GM21423 (cell line): ENCODE measurements around the gene YBX2.
"Not testable (repeated sequence)": the region's sequence is repeated elsewhere in the genome, so short reads cannot be mapped to it uniquely, and the experiment has no call there.

Experiments used
- ATAC-seq: cut with Tn5 transposase; IDR thresholded peaks from one replicate; pipeline ENCODE4 v1.9.1; 2021; ENCODE audit warnings: mild to moderate bottlenecking, moderate library complexity; ENCODE audit not compliant: unreplicated experiment

The YBX2 gene

DNA sequence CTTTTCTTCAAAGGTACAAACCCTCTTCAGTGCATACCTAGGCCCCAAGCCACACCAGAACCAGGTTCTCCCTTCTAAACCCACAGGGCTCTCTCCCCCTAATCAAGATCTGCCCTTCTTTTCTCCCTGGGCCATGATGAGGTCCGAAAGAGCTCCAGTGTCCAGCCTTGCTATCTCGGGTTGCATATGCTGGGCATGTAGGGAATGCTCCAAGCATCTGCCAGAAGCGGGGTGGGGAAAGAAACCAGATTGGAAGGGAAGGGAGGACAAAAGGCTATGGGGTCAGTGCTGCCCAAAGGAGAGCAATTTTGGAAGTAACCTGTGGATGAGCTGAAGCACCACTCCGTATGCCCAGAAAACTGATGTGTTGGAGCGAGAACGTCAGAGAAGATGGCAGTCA is 45.2 kb downstream of the YBX2 start:
- ATAC-seq = no peak

DNA sequence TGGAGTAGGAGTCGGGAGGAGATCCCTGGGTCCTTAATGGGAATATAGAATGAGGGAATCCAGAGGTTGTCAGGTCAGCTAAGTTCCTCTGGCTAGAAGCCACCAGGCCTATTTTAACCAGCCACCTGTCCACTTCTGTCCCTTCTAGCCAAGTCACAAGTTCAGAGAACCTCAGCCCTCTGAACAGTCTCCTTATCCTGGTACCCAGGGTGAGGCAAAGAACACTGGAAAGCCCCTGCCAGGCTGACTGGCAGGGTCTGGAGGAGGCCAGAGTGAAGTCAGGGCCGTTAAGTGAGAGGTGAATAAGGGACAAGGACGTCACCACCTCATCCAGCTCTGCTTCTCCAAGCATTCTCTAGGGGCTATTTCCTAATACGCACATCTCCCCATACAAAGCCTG is 45.6 kb downstream of the YBX2 start:
- ATAC-seq = no peak

DNA sequence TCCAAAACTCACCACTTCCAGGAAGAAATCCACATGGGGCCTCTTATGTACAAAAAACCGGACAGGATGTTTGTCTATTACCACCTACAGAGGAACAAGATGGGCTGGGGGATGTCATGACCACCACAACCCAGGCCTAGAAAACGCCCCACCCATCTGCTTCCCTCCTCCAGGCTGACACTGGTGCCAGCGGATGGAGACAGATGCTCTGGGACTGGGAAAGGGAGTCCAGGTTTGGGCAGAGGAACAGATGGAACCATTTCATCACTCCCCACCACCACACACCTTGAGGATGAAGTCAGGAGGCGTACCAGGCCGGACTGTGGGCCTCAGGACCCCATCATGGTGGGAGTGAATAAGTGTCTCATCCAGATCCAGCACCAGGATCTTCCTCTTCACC is 47.7 kb downstream of the YBX2 start:
- no peak for ATAC-seq

DNA sequence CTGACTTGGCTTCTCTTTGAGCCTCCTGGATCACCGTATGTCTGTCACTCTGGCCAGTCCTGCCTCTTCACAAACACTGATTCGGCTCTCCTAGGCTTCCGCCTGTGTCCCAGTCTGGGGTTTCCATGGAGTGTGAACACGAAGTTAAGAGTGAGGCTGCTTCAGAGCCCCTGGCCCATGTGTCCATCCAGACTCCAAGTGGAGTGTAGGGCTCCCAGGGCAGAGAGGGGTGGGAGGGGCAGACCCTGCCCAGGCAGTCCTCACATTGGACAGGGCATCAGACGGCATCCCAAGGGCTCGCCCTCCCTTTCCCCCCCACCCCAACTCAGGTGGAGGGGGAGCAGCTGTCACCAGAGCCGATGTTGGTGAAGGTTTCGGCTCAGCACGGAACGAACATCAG is 50.6 kb downstream of the YBX2 start:
- not testable (repeated sequence) for ATAC-seq

DNA sequence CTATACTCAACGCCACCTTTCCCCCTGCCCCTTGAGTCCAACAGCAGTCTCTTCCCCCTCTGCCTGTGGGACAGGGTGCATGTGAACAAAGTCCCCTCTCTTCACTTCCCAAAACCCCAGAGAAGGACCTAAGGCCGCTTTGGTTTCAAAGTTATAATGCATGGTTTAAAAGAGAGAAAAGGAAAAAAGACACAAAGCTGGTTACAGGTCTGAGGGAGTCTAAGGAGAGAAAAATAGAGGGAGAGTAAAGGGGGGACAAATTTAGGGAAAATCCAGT is 51.0 kb downstream of the YBX2 start:
- ATAC-seq = no peak

DNA sequence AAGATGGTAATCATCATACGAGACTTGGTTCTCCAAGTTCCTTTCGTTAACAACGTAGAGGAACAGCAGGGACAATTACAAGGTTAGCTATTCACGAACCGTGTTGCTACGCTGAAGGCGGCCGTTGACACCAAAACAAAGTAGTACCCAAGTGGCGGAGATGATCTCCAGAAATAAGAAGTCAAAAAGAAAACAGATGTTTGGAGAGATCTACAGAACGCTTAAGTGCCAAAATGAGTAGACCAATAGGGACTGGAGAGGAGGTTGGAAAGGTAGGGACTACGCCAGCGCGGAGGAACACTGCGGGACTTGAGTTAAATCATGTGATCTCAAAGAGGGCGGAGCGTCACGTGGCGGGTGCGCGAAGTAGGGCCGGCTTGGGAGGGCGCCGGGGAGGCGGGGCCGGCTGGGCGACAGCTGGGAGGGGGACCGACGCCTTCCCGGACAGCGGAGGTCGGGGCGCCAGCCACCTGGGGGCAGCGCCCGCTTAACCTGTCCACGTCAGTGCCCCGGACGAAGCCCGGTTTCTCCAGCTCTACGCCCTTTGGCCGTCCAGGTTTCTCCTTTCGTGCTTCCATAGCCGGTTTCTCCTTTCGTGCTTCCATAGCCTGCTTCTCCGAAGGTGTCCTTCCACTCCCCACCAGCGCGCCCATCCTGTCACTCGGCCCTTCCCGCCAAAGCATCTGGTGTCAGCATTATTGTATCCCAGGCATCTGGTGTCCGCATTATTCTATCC is 51.6 kb downstream of the YBX2 start:
- peak; percentile 39 for ATAC-seq

DNA sequence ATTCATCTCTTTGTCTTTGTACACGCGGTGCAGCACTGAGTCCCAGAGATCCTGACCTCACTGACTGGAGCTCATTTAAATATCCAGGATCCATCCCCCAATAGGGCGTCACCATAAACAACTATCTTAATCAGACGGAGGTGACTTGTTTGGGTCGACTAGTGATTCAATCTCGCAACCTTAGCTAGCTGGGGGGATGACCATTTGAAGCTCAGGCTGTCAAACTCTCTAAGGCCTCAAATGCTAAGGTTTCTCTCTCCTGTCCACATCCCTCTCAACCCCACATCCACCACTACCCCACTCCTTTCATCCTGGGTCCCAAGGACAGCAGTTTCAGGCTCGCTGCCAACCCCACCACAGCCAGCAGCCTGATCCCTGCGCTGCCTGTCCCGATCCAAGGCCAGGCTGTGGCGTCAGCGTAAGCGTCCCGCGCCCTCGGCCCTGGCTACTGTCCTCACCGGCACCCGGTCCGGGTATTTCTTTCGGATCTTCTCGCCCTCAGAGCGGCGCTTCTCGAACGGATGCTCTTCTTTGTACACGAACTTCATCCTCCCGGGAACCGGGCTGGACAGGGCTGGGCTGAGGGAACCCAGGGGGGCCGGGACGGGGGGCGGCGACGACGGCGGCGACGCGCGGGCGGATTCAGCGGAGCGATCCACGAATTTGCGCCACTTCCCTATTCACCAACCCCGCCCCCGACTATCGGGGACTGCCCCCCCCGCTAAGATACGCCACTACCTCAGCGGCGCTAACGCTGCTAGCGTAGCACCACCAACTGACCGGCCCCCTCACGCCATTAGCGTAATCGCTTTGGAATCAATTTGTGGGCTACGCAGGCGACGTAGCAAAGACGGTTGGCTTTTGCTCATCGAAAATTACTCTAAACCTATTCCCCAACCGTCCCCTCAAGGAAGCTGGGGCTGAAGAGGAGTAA is 52.4 kb downstream of the YBX2 start, which contains the start of gene GABARAP:
GABARAP (minus strand) TSS at position 667 of the 934 bp plus-strand sequence; CDS start at position 548, 119 bp downstream.
- ATAC-seq = peak; percentile 30

DNA sequence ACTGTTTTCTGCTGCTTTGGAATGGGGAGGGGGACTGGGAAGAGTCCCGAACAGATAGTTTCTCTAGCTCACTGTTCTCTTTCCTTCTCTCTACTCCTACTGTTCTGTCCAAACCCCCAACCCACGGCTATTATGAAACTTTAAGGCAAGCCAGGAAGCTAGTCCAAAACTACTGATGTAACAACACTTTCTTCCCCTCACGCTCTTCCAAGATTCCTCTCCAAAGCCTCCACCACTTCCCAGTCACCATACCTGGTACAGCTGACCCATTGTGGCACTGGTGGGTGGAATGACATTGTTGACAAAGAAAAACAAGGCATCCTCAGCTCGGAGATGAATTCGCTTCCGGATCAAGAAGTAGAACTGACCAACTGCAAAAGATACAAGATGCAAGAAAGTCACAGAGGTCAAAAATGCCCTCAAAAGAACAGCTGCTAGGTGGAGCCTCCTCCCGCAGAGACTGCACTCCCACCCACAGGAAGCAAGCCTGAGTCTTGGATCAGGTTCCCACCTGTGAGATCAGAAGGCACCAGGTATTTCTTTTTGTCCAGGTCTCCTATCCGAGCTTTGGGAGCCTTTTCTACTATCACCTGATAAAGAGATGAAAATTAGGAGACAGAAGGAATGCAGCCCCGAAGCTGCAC is 53.2 kb downstream of the YBX2 start:
- no peak for ATAC-seq

DNA sequence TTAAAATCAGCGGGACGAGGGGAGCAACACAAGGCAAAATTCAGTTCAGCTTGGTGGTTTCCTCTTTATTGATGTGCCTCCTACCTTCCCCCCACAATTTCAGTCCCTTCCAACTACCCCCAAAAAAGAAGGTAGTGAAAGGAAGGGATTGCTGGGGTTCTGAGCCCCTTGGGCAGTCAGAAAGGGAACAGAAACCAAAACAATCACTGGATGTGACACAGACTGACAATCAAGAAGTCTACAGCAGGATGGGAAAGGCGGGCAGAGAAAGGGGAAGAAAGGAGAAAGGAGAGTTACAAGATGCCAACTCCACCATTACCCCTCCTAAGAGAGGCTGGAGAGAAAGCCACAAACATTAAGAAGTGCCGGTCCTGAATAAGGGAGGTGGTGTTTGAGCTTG is 54.1 kb downstream of the YBX2 start:
- ATAC-seq = no peak

DNA sequence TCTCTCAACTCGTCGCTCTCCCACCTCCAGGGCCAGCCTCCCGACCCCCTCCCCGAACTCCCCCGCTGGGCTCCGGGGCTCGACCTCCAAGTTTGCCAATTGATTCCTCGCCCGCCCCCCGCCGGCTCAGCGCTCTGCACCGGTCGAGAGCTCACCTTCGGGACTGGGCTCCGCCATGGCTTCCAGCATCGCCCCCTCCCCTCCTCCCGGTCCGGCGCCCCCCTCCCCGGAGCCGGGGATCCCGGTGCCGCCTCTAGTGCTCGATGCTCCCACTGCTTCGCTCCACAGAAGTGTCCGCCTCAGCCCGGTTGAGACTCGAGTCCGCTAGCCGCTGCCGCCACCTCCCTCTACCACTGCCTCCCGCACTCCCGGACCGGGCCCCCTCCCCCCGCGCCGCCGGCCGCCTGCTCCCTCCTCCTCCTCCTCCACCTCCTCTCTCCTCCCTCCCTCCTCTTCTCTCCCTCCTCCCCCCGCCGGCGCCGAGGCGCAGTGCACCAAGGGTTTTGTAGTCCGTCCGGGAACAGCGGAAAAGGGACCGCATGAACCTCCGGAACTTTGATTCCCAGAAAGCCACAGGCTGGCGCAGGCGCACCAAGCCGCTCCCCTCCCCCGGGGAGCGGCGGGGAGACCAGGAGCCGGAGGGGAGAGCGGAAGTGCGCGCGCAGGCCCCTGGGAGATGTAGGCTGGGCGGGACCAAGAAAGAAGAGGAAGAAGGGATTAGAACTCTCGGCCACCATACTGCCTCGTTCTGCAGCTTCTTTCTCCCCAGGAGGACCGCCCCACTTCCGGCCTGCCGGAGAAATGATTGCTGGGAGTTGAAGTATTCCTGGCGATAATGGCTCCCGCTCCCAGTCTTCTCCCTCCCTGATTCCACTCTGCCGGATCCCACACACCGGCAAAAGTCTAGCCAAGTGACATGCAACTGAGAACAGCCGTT is 55.1 kb downstream of the YBX2 start, which contains the start of gene PHF23:
PHF23 (minus strand) TSS at position 367 of the 937 bp plus-strand sequence; CDS start at position 189, 178 bp downstream.
- ATAC-seq = peak; percentile 52

DNA sequence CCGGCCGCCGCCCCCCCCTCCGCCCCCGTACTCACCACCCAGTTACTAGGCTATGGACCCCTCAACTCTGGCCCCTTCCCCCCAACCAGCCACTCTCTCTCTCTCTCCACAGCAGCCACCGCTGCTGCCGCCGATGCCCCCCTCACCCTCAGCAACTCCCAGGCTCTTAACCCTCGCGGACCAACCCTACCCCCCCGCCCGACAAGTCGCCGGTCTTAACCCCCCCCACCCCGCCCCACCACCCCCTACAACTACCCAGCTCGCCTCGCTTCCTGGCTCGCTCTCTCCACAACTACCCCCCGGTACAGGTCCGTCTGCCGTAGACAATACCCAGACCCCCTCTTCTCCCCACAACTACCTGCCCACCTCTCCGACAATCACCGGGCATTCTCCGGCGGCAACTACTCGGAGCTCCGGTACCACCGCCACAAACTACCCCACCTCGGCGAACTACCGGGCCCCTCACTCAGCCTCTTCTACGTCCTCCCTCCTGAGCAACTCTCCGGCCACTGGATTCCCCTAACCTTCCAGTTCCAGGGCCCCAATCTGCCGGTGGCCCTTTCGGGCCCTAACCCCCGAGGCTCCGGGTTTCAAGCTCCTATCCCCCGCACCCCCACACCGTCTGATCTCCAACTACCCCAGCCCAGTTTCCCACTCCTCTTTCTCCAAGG is 55.9 kb downstream of the YBX2 start:
- no peak for ATAC-seq
